Testis (tissue), 2 donors: Measurements from ENCODE around the gene SSX2IP.

Experiments used
- POLR2A ChIP-seq: fragments of 450-650 bp; IDR thresholded peaks from one replicate; pipeline ENCODE4 v1.6.1; 2017; ENCODE audit warnings: antibody characterized with exemption, mild to moderate bottlenecking, moderate library complexity
- TF ChIP-seq, protein P1 (sequence below), 3 experiments: fragments of 450-650 bp in 2 of 3; fragments of 200-600 bp in 1 of 3; sonication (generic) in 1 of 3; IDR thresholded peaks; one replicate each; pipeline ENCODE4 v1.5.1; 2016 to 2019; ENCODE audit warnings: antibody characterized with exemption in 3 of 3, mild to moderate bottlenecking in 2 of 3, moderate library complexity in 1 of 3

- TF ChIP-seq, protein P1, sequence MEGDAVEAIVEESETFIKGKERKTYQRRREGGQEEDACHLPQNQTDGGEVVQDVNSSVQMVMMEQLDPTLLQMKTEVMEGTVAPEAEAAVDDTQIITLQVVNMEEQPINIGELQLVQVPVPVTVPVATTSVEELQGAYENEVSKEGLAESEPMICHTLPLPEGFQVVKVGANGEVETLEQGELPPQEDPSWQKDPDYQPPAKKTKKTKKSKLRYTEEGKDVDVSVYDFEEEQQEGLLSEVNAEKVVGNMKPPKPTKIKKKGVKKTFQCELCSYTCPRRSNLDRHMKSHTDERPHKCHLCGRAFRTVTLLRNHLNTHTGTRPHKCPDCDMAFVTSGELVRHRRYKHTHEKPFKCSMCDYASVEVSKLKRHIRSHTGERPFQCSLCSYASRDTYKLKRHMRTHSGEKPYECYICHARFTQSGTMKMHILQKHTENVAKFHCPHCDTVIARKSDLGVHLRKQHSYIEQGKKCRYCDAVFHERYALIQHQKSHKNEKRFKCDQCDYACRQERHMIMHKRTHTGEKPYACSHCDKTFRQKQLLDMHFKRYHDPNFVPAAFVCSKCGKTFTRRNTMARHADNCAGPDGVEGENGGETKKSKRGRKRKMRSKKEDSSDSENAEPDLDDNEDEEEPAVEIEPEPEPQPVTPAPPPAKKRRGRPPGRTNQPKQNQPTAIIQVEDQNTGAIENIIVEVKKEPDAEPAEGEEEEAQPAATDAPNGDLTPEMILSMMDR (IDR thresholded peaks at IDR 0.05) = no peak
- no peak for TF ChIP-seq POLR2A
Observed at GRCh38 chr1:84736944-84737343, 46.7 kb upstream of the SSX2IP start.
